ENCODE results near the gene TCP11.

Gene TCP11

GRCh38 chr6:35078896-35079295, 62.2 kb downstream of the TCP11 start:
- TF ChIP-seq CTCF (IDR thresholded peaks at IDR 0.05) = no peak
- Histone ChIP-seq H3K27me3 (no peaks in the 10 kb centered on the region), H3K36me3 (peaks cover 95% of the 10 kb centered on the region), H3K27ac (no peak overlapping the region), H3K9me3 (no peaks in the 10 kb centered on the region), H3K4me1 (ENCODE audit: control insufficient read depth in 1 of 2, insufficient read depth in 1 of 2, low read depth in 1 of 2, low read length in 1 of 2) (no peaks in the 10 kb centered on the region), H3K4me3 (ENCODE audit: low read depth in 1 of 2, low read length in 1 of 2) (no peak overlapping the region)

GRCh38 chr6:35078226-35078850, 62.8 kb downstream of the TCP11 start:
- H3K27me3 ChIP-seq = no peaks in the 10 kb centered on the region
- H3K27ac ChIP-seq = no peak overlapping the region
- TF ChIP-seq CTCF (IDR thresholded peaks at IDR 0.05) = no peak
- H3K4me3 ChIP-seq (ENCODE audit: low read depth in 1 of 2, low read length in 1 of 2) = no peak overlapping the region
- peaks cover 95% of the 10 kb centered on the region for H3K36me3 ChIP-seq
- H3K4me1 ChIP-seq (ENCODE audit: control insufficient read depth in 1 of 2, insufficient read depth in 1 of 2, low read depth in 1 of 2, low read length in 1 of 2) = no peaks in the 10 kb centered on the region
- H3K9me3 ChIP-seq = no peaks in the 10 kb centered on the region

GRCh38 chr6:35077713-35078105, 63.4 kb downstream of the TCP11 start:
- H3K4me3 ChIP-seq (ENCODE audit: low read depth in 1 of 2, low read length in 1 of 2) = no peak overlapping the region
- no peaks in the 10 kb centered on the region for H3K27me3 ChIP-seq
- no peak overlapping the region for H3K27ac ChIP-seq
- H3K36me3 ChIP-seq = peaks cover 95% of the 10 kb centered on the region
- no peak for TF ChIP-seq CTCF (IDR thresholded peaks at IDR 0.05)
- H3K9me3 ChIP-seq = no peaks in the 10 kb centered on the region
- H3K4me1 ChIP-seq (ENCODE audit: control insufficient read depth in 1 of 2, insufficient read depth in 1 of 2, low read depth in 1 of 2, low read length in 1 of 2) = no peaks in the 10 kb centered on the region

- Histone ChIP-seq H3K36me3 (peaks cover 95% of the 10 kb centered on the region), H3K9me3 (no peaks in the 10 kb centered on the region), H3K4me3 (ENCODE audit: low read depth in 1 of 2, low read length in 1 of 2) (no peak overlapping the region), H3K27ac (no peak overlapping the region), H3K4me1 (ENCODE audit: control insufficient read depth in 1 of 2, insufficient read depth in 1 of 2, low read depth in 1 of 2, low read length in 1 of 2) (no peaks in the 10 kb centered on the region), H3K27me3 (no peaks in the 10 kb centered on the region)
- no peak for TF ChIP-seq CTCF (IDR thresholded peaks at IDR 0.05)
Observed at GRCh38 chr6:35076997-35077712, 64.0 kb downstream of the TCP11 start.

GRCh38 chr6:35073766-35074471, 67.2 kb downstream of the TCP11 start:
- Histone ChIP-seq H3K27me3 (no peaks in the 10 kb centered on the region), H3K4me3 (ENCODE audit: low read depth in 1 of 2, low read length in 1 of 2) (no peak overlapping the region), H3K9me3 (no peaks in the 10 kb centered on the region), H3K4me1 (ENCODE audit: control insufficient read depth in 1 of 2, insufficient read depth in 1 of 2, low read depth in 1 of 2, low read length in 1 of 2) (no peaks in the 10 kb centered on the region), H3K27ac (no peak overlapping the region), H3K36me3 (peaks cover 86% of the 10 kb centered on the region)
- no peak for TF ChIP-seq CTCF (IDR thresholded peaks at IDR 0.05)

All from neutrophil (primary cell).